H9 (cell line): Measurements from ENCODE around the gene METRNL. TPM values are rescaled to one million over a fixed set of nuclear protein-coding genes. Genes with fewer than 3 reads are reported as not detected.

Experiments used
- DNase-seq: peaks from one replicate; pipeline ENCODE4 v3.0.0-alpha.2; 2017
- H2AFZ ChIP-seq: one replicate; pipeline ENCODE4 v1.6.1; 2013; ENCODE audit warnings: mild to moderate bottlenecking, low read length, control low read depth, moderate library complexity
- H2AK5ac ChIP-seq: 2 replicates; pipeline ENCODE4 v1.6.1; 2013; ENCODE audit warnings: low read length, control low read depth, mixed read lengths; ENCODE audit not compliant: insufficient read length
- H2BK120ac ChIP-seq: one replicate; pipeline ENCODE4 v1.6.1; 2013; ENCODE audit warnings: low read depth, mild to moderate bottlenecking, low read length, control low read depth, inconsistent platforms; ENCODE audit not compliant: poor library complexity, severe bottlenecking
- H2BK12ac ChIP-seq: 2 replicates; pipeline ENCODE4 v1.6.1; 2013; ENCODE audit warnings: low read length, control low read depth, mixed read lengths, low read depth; ENCODE audit not compliant: insufficient read length
- H2BK15ac ChIP-seq: 2 replicates; pipeline ENCODE4 v1.6.1; 2013; ENCODE audit warnings: low read depth, low read length, control low read depth
- H2BK20ac ChIP-seq: one replicate; pipeline ENCODE4 v1.6.1; 2013; ENCODE audit warnings: low read depth, mild to moderate bottlenecking, low read length, control low read depth, inconsistent platforms; ENCODE audit not compliant: poor library complexity, severe bottlenecking
- H2BK5ac ChIP-seq: 2 replicates; pipeline ENCODE4 v1.6.1; 2013; ENCODE audit warnings: low read length, control low read depth, mixed read lengths; ENCODE audit not compliant: insufficient read length
- H3K14ac ChIP-seq: 2 replicates; pipeline ENCODE4 v1.6.1; 2013; ENCODE audit warnings: low read length, control low read depth; ENCODE audit not compliant: insufficient read depth
- H3K18ac ChIP-seq: 2 replicates; pipeline ENCODE4 v1.6.1; 2013; ENCODE audit warnings: low read depth, mild to moderate bottlenecking, mixed read lengths, low read length, control low read depth; ENCODE audit not compliant: insufficient read length
- H3K23ac ChIP-seq: 2 replicates; pipeline ENCODE4 v1.6.1; 2013; ENCODE audit warnings: low read length, control low read depth, mixed read lengths, low read depth; ENCODE audit not compliant: insufficient read length
- H3K23me2 ChIP-seq: 2 replicates; pipeline ENCODE4 v1.6.1; 2013; ENCODE audit warnings: low read depth, mild to moderate bottlenecking, mixed read lengths, low read length, control low read depth; ENCODE audit not compliant: insufficient read length, poor library complexity, severe bottlenecking
- H3K27ac ChIP-seq: 2 replicates; pipeline ENCODE4 v1.5.1; 2013; ENCODE audit warnings: low read length, control low read depth, mixed read lengths, low read depth; ENCODE audit not compliant: insufficient read length
- H3K27me3 ChIP-seq: 2 replicates; pipeline ENCODE4 v1.6.1; 2013; ENCODE audit warnings: low read length, control low read depth, inconsistent platforms; ENCODE audit not compliant: insufficient read depth
- H3K4ac ChIP-seq: 2 replicates; pipeline ENCODE4 v1.6.1; 2013; ENCODE audit warnings: low read depth, mild to moderate bottlenecking, control low read depth, inconsistent platforms, low read length, moderate library complexity
- H3K4me1 ChIP-seq: 2 replicates; pipeline ENCODE4 v1.6.1; 2013; ENCODE audit warnings: low read length, control low read depth, inconsistent platforms; ENCODE audit not compliant: insufficient read depth
- H3K4me2 ChIP-seq: 2 replicates; pipeline ENCODE4 v1.6.1; 2013; ENCODE audit warnings: low read length, control low read depth, mixed read lengths; ENCODE audit not compliant: insufficient read length, insufficient read depth
- H3K56ac ChIP-seq: 2 replicates; pipeline ENCODE4 v1.6.1; 2013; ENCODE audit warnings: low read depth, mild to moderate bottlenecking, mixed read lengths, low read length, control low read depth; ENCODE audit not compliant: insufficient read length
- H3K79me1 ChIP-seq: 2 replicates; pipeline ENCODE4 v1.6.1; 2013; ENCODE audit warnings: low read depth, mild to moderate bottlenecking, moderate library complexity, low read length, control low read depth, inconsistent platforms; ENCODE audit not compliant: insufficient read depth, poor library complexity, severe bottlenecking
- H3K79me2 ChIP-seq: 2 replicates; pipeline ENCODE4 v1.6.1; 2013; ENCODE audit warnings: low read length, control low read depth, inconsistent platforms; ENCODE audit not compliant: insufficient read depth
- H3K9ac ChIP-seq: 2 replicates; pipeline ENCODE4 v1.6.1; 2013; ENCODE audit warnings: low read length, control low read depth, mixed read lengths; ENCODE audit not compliant: insufficient read length; ENCODE audit errors: extremely low read depth
- H3K9me3 ChIP-seq: one replicate; pipeline ENCODE4 v1.6.1; 2013; ENCODE audit warnings: low read depth, low read length, inconsistent platforms; ENCODE audit not compliant: control insufficient read depth
- H3T11ph ChIP-seq: one replicate; pipeline ENCODE4 v1.6.1; 2013; ENCODE audit warnings: mild to moderate bottlenecking, low read length, control low read depth, inconsistent platforms
- H4K20me1 ChIP-seq: one replicate; pipeline ENCODE4 v1.6.1; 2013; ENCODE audit not compliant: control insufficient read depth, insufficient read length, insufficient read depth
- H4K5ac ChIP-seq: 2 replicates; pipeline ENCODE4 v1.6.1; 2013; ENCODE audit warnings: low read depth, mild to moderate bottlenecking, mixed read lengths, low read length, control low read depth; ENCODE audit not compliant: insufficient read length
- H4K8ac ChIP-seq: replicated peaks from 2 replicates; pipeline ENCODE4 v1.6.1; 2013; ENCODE audit warnings: low read length, control low read depth, mixed read lengths, low read depth; ENCODE audit not compliant: insufficient read length
- H4K91ac ChIP-seq: 2 replicates; pipeline ENCODE4 v1.6.1; 2013; ENCODE audit warnings: low read depth, mild to moderate bottlenecking, moderate library complexity, mixed read lengths, low read length, control low read depth; ENCODE audit not compliant: insufficient read length
- H3K27ac Mint-ChIP-seq, 3 experiments: 2 replicates in 2 of 3; 3 replicates in 1 of 3; pipeline ENCODE4 v1.8.0; 2020 to 2021; ENCODE audit warnings: mixed read lengths in 3 of 3, mild to moderate bottlenecking in 1 of 3, moderate library complexity in 1 of 3
- H3K27me3 Mint-ChIP-seq: 2 replicates; pipeline ENCODE4 v1.8.0; 2021; ENCODE audit warnings: low read depth, mild to moderate bottlenecking, moderate library complexity, mixed read lengths
- H3K36me3 Mint-ChIP-seq, 3 experiments: 2 replicates in 2 of 3; 3 replicates in 1 of 3; pipeline ENCODE4 v1.8.0; 2020 to 2021; ENCODE audit warnings: low read depth in 3 of 3, mixed read lengths in 3 of 3; ENCODE audit not compliant: insufficient read depth in 1 of 3
- H3K4me1 Mint-ChIP-seq, 2 experiments: 2 replicates each; pipeline ENCODE4 v1.8.0; 2020; ENCODE audit warnings: mixed read lengths in 2 of 2
- H3K4me3 Mint-ChIP-seq, 2 experiments: 2 replicates in 1 of 2; 3 replicates in 1 of 2; pipeline ENCODE4 v1.8.0; 2020 to 2021; ENCODE audit warnings: mild to moderate bottlenecking in 2 of 2, mixed read lengths in 2 of 2, moderate library complexity in 1 of 2
- H3K9me3 Mint-ChIP-seq, 2 experiments: 2 replicates in 1 of 2; 3 replicates in 1 of 2; pipeline ENCODE4 v1.8.0; 2020; ENCODE audit warnings: mild to moderate bottlenecking in 2 of 2, mixed read lengths in 2 of 2, moderate library complexity in 1 of 2
- CTCF ChIP-seq: fragments of 200-600 bp; sonication (generic); conservative IDR thresholded peaks from 3 replicates; pipeline ENCODE4 v1.8.0; 2021; ENCODE audit warnings: antibody characterized with exemption, mild to moderate bottlenecking
- WGBS: extraction: QIAGEN DNeasy Blood & Tissue Kit; methylation state at CpG from one replicate; pipeline ENCODE4 v1.1.7; 2013; ENCODE audit warnings: missing lambda C conversion rate, low lambda C conversion rate, mixed read lengths; ENCODE audit not compliant: insufficient read length; ENCODE audit errors: extremely low coverage; 5-methylcytosine and 5-hydroxymethylcytosine counted together
- total RNA-seq: library from RNA; stranded (reverse); gene quantifications from 2 replicates; pipeline ENCODE4 v1.2.1, GENCODE V29; 2021

The METRNL gene
- total RNA-seq, 1 experiment from 2014 or later, result 21.4 TPM

- Mint-ChIP-seq H3K27ac (no peak overlapping the region), H3K4me3 (no peak overlapping the region), H3K36me3 (peaks cover 11 to 25% (median 20%) of the 10 kb centered on the region in 3 experiments), H3K4me1 (peaks cover 6 to 14% of the 10 kb centered on the region in 2 experiments; a peak in 3 of 4 replicates), H3K9me3 (no peaks in the 10 kb centered on the region), H3K27me3 (no peaks in the 10 kb centered on the region)
- no peaks in the 10 kb centered on the region for H3K79me1 ChIP-seq
- H2AFZ ChIP-seq, result no peak overlapping the region
- H4K91ac ChIP-seq, result no peak overlapping the region
- H2AK5ac ChIP-seq, result no peak overlapping the region
- no peaks in the 10 kb centered on the region for H3K9me3 ChIP-seq
- no peaks in the 10 kb centered on the region for H3K23me2 ChIP-seq
- H4K8ac ChIP-seq, result no peak overlapping the region
- no peak overlapping the region for H3K56ac ChIP-seq
- no peak overlapping the region for H2BK120ac ChIP-seq
- no peak overlapping the region for H4K5ac ChIP-seq
- H3T11ph ChIP-seq, result no peak overlapping the region
- no peak overlapping the region for H3K27ac ChIP-seq
- H3K27me3 ChIP-seq, result no peaks in the 10 kb centered on the region
- no peak for DNase-seq
- no peak overlapping the region for H2BK15ac ChIP-seq
- H2BK12ac ChIP-seq, result no peak overlapping the region
- TF ChIP-seq CTCF, result no peak
- H3K23ac ChIP-seq, result no peak overlapping the region
- H3K14ac ChIP-seq, result no peak overlapping the region
- no peak overlapping the region for H3K9ac ChIP-seq
- H2BK20ac ChIP-seq, result no peak overlapping the region
- no peak overlapping the region for H3K4me2 ChIP-seq
- H4K20me1 ChIP-seq, result no peaks in the 10 kb centered on the region
- no peaks in the 10 kb centered on the region; the same call in 1 of the 2 replicates for H3K4me1 ChIP-seq
- H3K4ac ChIP-seq, result no peak overlapping the region
- WGBS, result no CpG with 5 or more reads among the region's 23 CpGs
- no peaks in the 10 kb centered on the region; the same call in 1 of the 2 replicates for H3K79me2 ChIP-seq
- H2BK5ac ChIP-seq, result no peak overlapping the region
- H3K18ac ChIP-seq, result no peak overlapping the region
Observed at GRCh38 chr17:83095016-83095415, 15.6 kb downstream of the METRNL start.
